ENCODE measurements around the gene LRTM1. TPM values are rescaled to one million over a fixed set of nuclear protein-coding genes. Genes with fewer than 3 reads are reported as not detected.

LRTM1 gene
- polyA plus RNA-seq, 2 of the 4 experiments (the other 2 are of a cell fraction), result not detected

- no peak for ATAC-seq
- WGBS (ENCODE audit: missing lambda C conversion rate), result 59% methylated on average over 2 of the region's 2 CpGs
Measured at GRCh38 chr3:54892168-54892567, 35.7 kb downstream of the LRTM1 start.

GRCh38 chr3:54891540-54891897, 36.3 kb downstream of the LRTM1 start:
- Histone ChIP-seq H3K27ac (peak overlapping the region; percentile 73 to 85), H3K9me3 (0 out of 3 replicates have a peak, but pooled peaks cover 3% of the 10 kb centered on the region), H3K4me1 (peaks cover 22% of the 10 kb centered on the region), H3K4me2 (peak overlapping the region; percentile 69), H3K4me3 (no peak overlapping the region)
- ATAC-seq (peak; percentile 97), FAIRE-seq (no peak), DNase-seq (ENCODE audit: low read depth in 1 of 2, low spot score in 1 of 2) (peak; percentile 79 to 85)
- POLR2A ChIA-PET, result no interaction called here
- CTCF ChIA-PET, result interaction anchor here (1.2 to 2.1 kb wide), 4 partner anchors 8 to 122 kb away, joined by 3 to 9 read pairs (median 4); no protein-coding TSS in a partner anchor
- 0% methylated on average over 5 of the region's 5 CpGs for WGBS (ENCODE audit: missing lambda C conversion rate)
- peak; percentile 46; the same call in 1 of the 2 replicates for TF ChIP-seq PBX3 (IDR thresholded peaks at IDR 0.05)
- TF ChIP-seq JUN (IDR thresholded peaks at IDR 0.05), result peak; percentile 43 to 55; a peak in 2 of 5 replicates
- TF ChIP-seq MAX (IDR thresholded peaks at IDR 0.05), result peak; percentile 81
- no peak for TF ChIP-seq FOXS1 (CRISPR knock-in tag; IDR thresholded peaks at IDR 0.05)
- 0 out of 3 replicates have a peak, but pooled peaks have one; percentile 10 for TF ChIP-seq CTCF (IDR thresholded peaks at IDR 0.05)
- TF ChIP-seq ESRRA (IDR thresholded peaks at IDR 0.05; ENCODE audit: borderline replicate concordance, low read length), result no peak
- TF ChIP-seq HMGXB4 (CRISPR knock-in tag; IDR thresholded peaks at IDR 0.05; ENCODE audit: borderline replicate concordance), result no peak
- no peak for TF ChIP-seq HOXA7 (CRISPR knock-in tag; IDR thresholded peaks at IDR 0.05)
- TF ChIP-seq BCL3 (IDR thresholded peaks at IDR 0.05), result 0 out of 3 replicates have a peak, but pooled peaks have one; percentile 27
- peak; percentile 34; the same call in 2 of the 3 replicates for TF ChIP-seq SMC3 (IDR thresholded peaks at IDR 0.05)
- no peak for TF ChIP-seq HEYL (CRISPR knock-in tag; IDR thresholded peaks at IDR 0.05)
- peak; percentile 62; the same call in 1 of the 2 replicates for TF ChIP-seq GATA3 (IDR thresholded peaks at IDR 0.05; ENCODE audit: borderline replicate concordance)
- TF ChIP-seq ZFP36 (IDR thresholded peaks at IDR 0.05; ENCODE audit: borderline replicate concordance, partially characterized antibody), result no peak
- TF ChIP-seq NPAS2 (CRISPR knock-in tag; IDR thresholded peaks at IDR 0.05; ENCODE audit: borderline replicate concordance), result no peak
- no peak for TF ChIP-seq RNF2 (IDR thresholded peaks at IDR 0.05; ENCODE audit: borderline replicate concordance, low read depth)
- peak; percentile 20 to 39; a peak in 4 of 5 replicates for TF ChIP-seq RAD21 (conservative IDR thresholded peaks at IDR 0.05 in 1 of 2, IDR thresholded peaks at IDR 0.05 in 1 of 2)
- TF ChIP-seq CHD2 (IDR thresholded peaks at IDR 0.05; ENCODE audit: low read length, partially characterized antibody), result no peak
- 0 out of 2 replicates have a peak, but pooled peaks have one; percentile 44 for TF ChIP-seq E2F6 (IDR thresholded peaks at IDR 0.05; ENCODE audit: borderline replicate concordance, low read depth)
- TF ChIP-seq EP300 (IDR thresholded peaks at IDR 0.05), result peak; percentile 37 to 38; a peak in 2 of 5 replicates
- TF ChIP-seq ZNF302 (CRISPR knock-in tag; IDR thresholded peaks at IDR 0.05), result no peak
- peak; percentile 80 for TF ChIP-seq FOSL2 (IDR thresholded peaks at IDR 0.05)
- peak; percentile 87 for TF ChIP-seq FOSL2 (CRISPR knock-in tag; IDR thresholded peaks at IDR 0.05)
- peak; percentile 75 for TF ChIP-seq JUNB (IDR thresholded peaks at IDR 0.05)

More at GRCh38 chr3:54892168-54892567, 35.7 kb downstream of the LRTM1 start:
- no peak for DNase-seq (ENCODE audit: low read depth in 1 of 2, low spot score in 1 of 2)
- H3K4me2 ChIP-seq, result peak overlapping the region; percentile 69
- POLR2A ChIA-PET, result no interaction called here
- peak overlapping the region; percentile 68 to 85 for H3K27ac ChIP-seq
- CTCF ChIA-PET, result interaction anchor here (1.3 to 2.1 kb wide), 3 partner anchors 8 to 109 kb away, joined by 3 to 9 read pairs (median 4); no protein-coding TSS in a partner anchor
- no peak for TF ChIP-seq MAFK (IDR thresholded peaks at IDR 0.05; ENCODE audit: partially characterized antibody)
- TF ChIP-seq PHF8 (IDR thresholded peaks at IDR 0.05; ENCODE audit: borderline replicate concordance, low read depth), result no peak
- no peak for TF ChIP-seq RNF2 (IDR thresholded peaks at IDR 0.05; ENCODE audit: borderline replicate concordance, low read depth)
- TF ChIP-seq RAD21 (conservative IDR thresholded peaks at IDR 0.05 in 1 of 2, IDR thresholded peaks at IDR 0.05 in 1 of 2), result no peak
- TF ChIP-seq RCOR1 (IDR thresholded peaks at IDR 0.05; ENCODE audit: low read depth, low read length), result no peak
- TF ChIP-seq ATOH8 (CRISPR knock-in tag; IDR thresholded peaks at IDR 0.05; ENCODE audit: low read depth), result no peak
- TF ChIP-seq HOXB13 (CRISPR knock-in tag; IDR thresholded peaks at IDR 0.05; ENCODE audit: low read depth), result no peak
- no peak for TF ChIP-seq ZC3H11A (IDR thresholded peaks at IDR 0.05)
- TF ChIP-seq NFE2L2 (conservative IDR thresholded peaks at IDR 0.05; ENCODE audit: low read length), result no peak
- no peak overlapping the region; the same call in 2 of the 3 replicates for H3K4me3 ChIP-seq
- 0 out of 3 replicates have a peak, but pooled peaks cover 3% of the 10 kb centered on the region for H3K9me3 ChIP-seq
- no peak for FAIRE-seq
- H3K4me1 ChIP-seq, result peaks cover 22% of the 10 kb centered on the region

Measured in A549 (cell line).